Caco-2 (cell line): ENCODE measurements around the gene ALG3. TPM values are rescaled to one million over a fixed set of nuclear protein-coding genes. Genes with fewer than 3 reads are reported as not detected.

ENCODE experiments used
- BruUV-seq: library from RNA; stranded (reverse); fragments of 400-500 nt; replicated peaks from 2 replicates; lab custom pipeline; 2021; lab: Mats Ljungman, UMichigan
- CTCF ChIA-PET: fragments of 300-600 bp; sonication (Branson Sonifier 250); formaldehyde crosslinking; loops from one replicate; lab custom pipeline; 2022; ENCODE audit warnings: antibody characterized with exemption; lab: Charles Lee
- POLR2A ChIA-PET: fragments of 300-600 bp; sonication (Branson Sonifier 250); formaldehyde crosslinking; loops from one replicate; lab custom pipeline; 2022; ENCODE audit warnings: antibody characterized with exemption; lab: Charles Lee
- DNase-seq, 2 experiments: peaks; one replicate each; pipeline versions ENCODE4 v3.0.0 to v3.0.0-alpha.2; 2020 to 2022
- H3K27me3 ChIP-seq: replicated peaks from 2 replicates; pipeline ENCODE4 v1.6.0; 2011; ENCODE audit warnings: low read length; ENCODE audit not compliant: control insufficient read depth, insufficient read depth
- H3K36me3 ChIP-seq: 2 replicates; pipeline ENCODE4 v1.5.1; 2011; ENCODE audit warnings: low read length; ENCODE audit not compliant: control insufficient read depth, insufficient read depth
- H3K4me1 ChIP-seq: fragments of 250-450 bp; sonication (Bioruptor Pico); 2 replicates; pipeline ENCODE4 v1.5.1; 2020; ENCODE audit warnings: mild to moderate bottlenecking
- H3K4me3 ChIP-seq: 2 replicates; pipeline ENCODE4 v1.5.1; 2011; ENCODE audit warnings: low read depth, mild to moderate bottlenecking, control low read depth, low read length
- H3K9me3 ChIP-seq: fragments of 250-450 bp; sonication (Bioruptor Pico); 2 replicates; pipeline ENCODE4 v1.5.1; 2020; ENCODE audit warnings: mild to moderate bottlenecking, moderate library complexity
- H3K27ac Mint-ChIP-seq: one replicate; pipeline ENCODE4 v1.8.0; 2022; ENCODE audit warnings: mixed read lengths; ENCODE audit not compliant: unreplicated experiment
- H3K27me3 Mint-ChIP-seq: one replicate; pipeline ENCODE4 v1.8.0; 2022; ENCODE audit warnings: mixed read lengths; ENCODE audit not compliant: insufficient read depth, unreplicated experiment
- H3K36me3 Mint-ChIP-seq: one replicate; pipeline ENCODE4 v1.8.0; 2022; ENCODE audit warnings: mild to moderate bottlenecking, mixed read lengths; ENCODE audit not compliant: insufficient read depth, unreplicated experiment
- H3K4me1 Mint-ChIP-seq: one replicate; pipeline ENCODE4 v1.8.0; 2022; ENCODE audit warnings: low read depth, mixed read lengths; ENCODE audit not compliant: unreplicated experiment
- H3K4me3 Mint-ChIP-seq: one replicate; pipeline ENCODE4 v1.8.0; 2022; ENCODE audit warnings: mild to moderate bottlenecking, moderate library complexity, mixed read lengths; ENCODE audit not compliant: unreplicated experiment
- H3K9me3 Mint-ChIP-seq: one replicate; pipeline ENCODE4 v1.8.0; 2022; ENCODE audit warnings: mixed read lengths; ENCODE audit not compliant: unreplicated experiment
- CTCF ChIP-seq, 2 experiments: fragments of 200-600 bp in 1 of 2; IDR thresholded peaks; 1 replicate in 1 of 2; 2 replicates in 1 of 2; pipeline versions ENCODE4 v1.5.1 to v1.8.0; 2011 to 2022; ENCODE audit warnings: antibody characterized with exemption in 1 of 2, control low read depth in 1 of 2, inconsistent platforms in 1 of 2, low read depth in 1 of 2, low read length in 1 of 2, mild to moderate bottlenecking in 1 of 2, moderate library complexity in 1 of 2; ENCODE audit not compliant: insufficient read depth in 1 of 2, severe bottlenecking in 1 of 2, unreplicated experiment in 1 of 2
- intact Hi-C: fragments of 100-400 bp; cut with micrococcal nuclease; formaldehyde crosslinking; loops from one replicate; pipeline ENCODE4 v1.10.0; 2022; ENCODE audit not compliant: unreplicated experiment
- total RNA-seq: library from RNA; stranded (reverse); gene quantifications from 2 replicates; pipeline ENCODE4 v1.2.3, GENCODE V29; 2022

The ALG3 gene
- total RNA-seq, 1 experiment from 2014 or later, result 73.4 TPM

- Histone ChIP-seq H3K9me3 (no peaks in the 10 kb centered on the region), H3K27me3 (no peaks in the 10 kb centered on the region), H3K4me3 (no peak overlapping the region), H3K36me3 (no peaks in the 10 kb centered on the region), H3K4me1 (no peaks in the 10 kb centered on the region)
- POLR2A ChIA-PET, result no interaction called here
- H3K4me3 Mint-ChIP-seq, result no peak overlapping the region
- no peak for DNase-seq
- no peaks in the 10 kb centered on the region for H3K4me1 Mint-ChIP-seq
- no peak for TF ChIP-seq CTCF (IDR thresholded peaks at IDR 0.05; ENCODE audit: insufficient read depth in 1 of 2, low read depth in 1 of 2, low read length in 1 of 2, severe bottlenecking in 1 of 2, unreplicated experiment in 1 of 2)
- BruUV-seq, result no TSS peak
- H3K9me3 Mint-ChIP-seq, result no peaks in the 10 kb centered on the region
- peaks cover 13% of the 10 kb centered on the region for H3K27me3 Mint-ChIP-seq
- no peaks in the 10 kb centered on the region for H3K36me3 Mint-ChIP-seq
- intact Hi-C loops, result no loop called here
- H3K27ac Mint-ChIP-seq, result no peak overlapping the region
- CTCF ChIA-PET, result interaction anchor here (1.2 kb wide), 1 partner anchor 17 kb away, joined by 3 read pairs; no protein-coding TSS in a partner anchor
Measured at GRCh38 chr3:184211297-184211696, 37.5 kb downstream of the ALG3 start.

- no peaks in the 10 kb centered on the region for H3K36me3 ChIP-seq
- H3K27me3 Mint-ChIP-seq, result peaks cover 13% of the 10 kb centered on the region
- H3K4me3 ChIP-seq, result no peak overlapping the region
- no peaks in the 10 kb centered on the region for H3K9me3 ChIP-seq
- intact Hi-C loops, result no loop called here
- BruUV-seq, result no TSS peak
- H3K4me1 Mint-ChIP-seq, result no peaks in the 10 kb centered on the region
- no peak for DNase-seq
- TF ChIP-seq CTCF (IDR thresholded peaks at IDR 0.05; ENCODE audit: insufficient read depth in 1 of 2, low read depth in 1 of 2, low read length in 1 of 2, severe bottlenecking in 1 of 2, unreplicated experiment in 1 of 2), result no peak
- ChIA-PET CTCF (interaction anchor here (1.0 kb wide), 1 partner anchor 17 kb away, joined by 4 read pairs; no protein-coding TSS in a partner anchor), POLR2A (no interaction called here)
- no peaks in the 10 kb centered on the region for H3K9me3 Mint-ChIP-seq
- no peaks in the 10 kb centered on the region for H3K36me3 Mint-ChIP-seq
- no peak overlapping the region for H3K27ac Mint-ChIP-seq
- H3K27me3 ChIP-seq, result no peaks in the 10 kb centered on the region
- H3K4me1 ChIP-seq, result no peaks in the 10 kb centered on the region
- no peak overlapping the region for H3K4me3 Mint-ChIP-seq
Measured at GRCh38 chr3:184209146-184209923, 39.4 kb downstream of the ALG3 start.

GRCh38 chr3:184203526-184203925 lies 45.2 kb downstream of the ALG3 start:
- peaks cover 11% of the 10 kb centered on the region for H3K27me3 Mint-ChIP-seq
- intact Hi-C loops, result no loop called here
- no peaks in the 10 kb centered on the region for H3K4me1 Mint-ChIP-seq
- no peaks in the 10 kb centered on the region for H3K27me3 ChIP-seq
- H3K36me3 Mint-ChIP-seq, result no peaks in the 10 kb centered on the region
- ChIA-PET CTCF (no interaction called here), POLR2A (no interaction called here)
- no peak overlapping the region for H3K4me3 Mint-ChIP-seq
- DNase-seq, result no peak
- no peaks in the 10 kb centered on the region for H3K36me3 ChIP-seq
- BruUV-seq, result no TSS peak
- H3K9me3 Mint-ChIP-seq, result no peaks in the 10 kb centered on the region
- H3K4me3 ChIP-seq, result no peak overlapping the region
- H3K27ac Mint-ChIP-seq, result no peak overlapping the region
- H3K4me1 ChIP-seq, result no peaks in the 10 kb centered on the region
- no peaks in the 10 kb centered on the region for H3K9me3 ChIP-seq
- TF ChIP-seq CTCF (IDR thresholded peaks at IDR 0.05; ENCODE audit: insufficient read depth in 1 of 2, low read depth in 1 of 2, low read length in 1 of 2, severe bottlenecking in 1 of 2, unreplicated experiment in 1 of 2), result no peak
